H1 (cell line): ENCODE results near the gene AICDA. TPM values are rescaled to one million over a fixed set of nuclear protein-coding genes. Genes with fewer than 3 reads are reported as not detected.

Source experiments
- CTCF ChIA-PET: fragments of 300-600 bp; sonication (Branson Sonifier 250); formaldehyde crosslinking; loops from one replicate; lab custom pipeline; 2021; ENCODE audit not compliant: partially characterized antibody; lab: Charles Lee
- POLR2A ChIA-PET: fragments of 300-600 bp; sonication (Branson Sonifier 250); formaldehyde crosslinking; loops from one replicate; lab custom pipeline; 2021; ENCODE audit warnings: inconsistent platforms; ENCODE audit not compliant: partially characterized antibody; lab: Charles Lee
- DNase-seq, 2 experiments: peaks; one replicate each; pipeline versions ENCODE4 v3.0.0 to v3.0.0-alpha.2; 2010 to 2022; ENCODE audit warnings: low spot score in 2 of 2, low read depth in 1 of 2, mixed read lengths in 1 of 2
- FAIRE-seq: peaks from 2 replicates; lab custom pipeline; 2011; peaks lifted over from hg19 to GRCh38; lab: Jason Lieb, UNC
- H2AFZ ChIP-seq: 2 replicates; pipeline ENCODE4 v1.8.1; 2012; ENCODE audit warnings: low read length, inconsistent platforms
- H2AK5ac ChIP-seq: 2 replicates; pipeline ENCODE4 v1.6.1; 2013; ENCODE audit warnings: low read depth, low read length
- H2BK120ac ChIP-seq: replicated peaks from 2 replicates; pipeline ENCODE3; 2013; ENCODE audit warnings: low read depth, low read length, inconsistent platforms
- H2BK12ac ChIP-seq: 2 replicates; pipeline ENCODE4 v1.6.1; 2013; ENCODE audit warnings: low read depth, low read length
- H2BK15ac ChIP-seq: 2 replicates; pipeline ENCODE4 v1.6.1; 2013; ENCODE audit warnings: low read length
- H2BK20ac ChIP-seq: 2 replicates; pipeline ENCODE4 v1.6.1; 2013; ENCODE audit warnings: low read length
- H2BK5ac ChIP-seq: 2 replicates; pipeline ENCODE4 v1.6.1; 2013; ENCODE audit warnings: low read depth, low read length
- H3K14ac ChIP-seq: 2 replicates; pipeline ENCODE4 v1.6.1; 2013; ENCODE audit warnings: inconsistent platforms; ENCODE audit not compliant: insufficient read length
- H3K18ac ChIP-seq: 2 replicates; pipeline ENCODE4 v1.6.1; 2013; ENCODE audit warnings: low read length; ENCODE audit errors: extremely low read depth
- H3K23ac ChIP-seq: 2 replicates; pipeline ENCODE4 v1.6.1; 2013; ENCODE audit warnings: inconsistent platforms; ENCODE audit not compliant: insufficient read length
- H3K23me2 ChIP-seq: 2 replicates; pipeline ENCODE4 v1.6.1; 2013; ENCODE audit warnings: low read depth, low read length
- H3K27ac ChIP-seq: 2 replicates; pipeline ENCODE4 v1.6.1; 2011; ENCODE audit warnings: low read depth, low read length, inconsistent platforms
- H3K27me3 ChIP-seq, 4 experiments: replicated peaks in 1 of 4; 1 replicate in 1 of 4; 2 replicates in 3 of 4; pipeline versions ENCODE4 v1.6.1 to v1.8.1; 2011 to 2013; ENCODE audit warnings: low read length in 3 of 4, mild to moderate bottlenecking in 3 of 4, inconsistent platforms in 2 of 4, mixed read lengths in 2 of 4, moderate library complexity in 1 of 4; ENCODE audit not compliant: control insufficient read depth in 3 of 4, insufficient read depth in 3 of 4; ENCODE audit errors: extremely low read depth in 1 of 4
- H3K36me3 ChIP-seq, 4 experiments: 2 replicates each; pipeline versions ENCODE4 v1.6.1 to v1.8.1; 2011 to 2013; ENCODE audit warnings: mild to moderate bottlenecking in 4 of 4, low read length in 3 of 4, moderate library complexity in 2 of 4, control low read depth in 1 of 4, inconsistent platforms in 1 of 4; ENCODE audit not compliant: insufficient read depth in 4 of 4, control insufficient read depth in 2 of 4
- H3K4ac ChIP-seq: replicated peaks from 2 replicates; pipeline ENCODE3; 2013; ENCODE audit warnings: low read length, low read depth, mixed read lengths, inconsistent platforms; ENCODE audit not compliant: insufficient read length
- H3K4me1 ChIP-seq, 4 experiments: replicated peaks in 1 of 4; 1 replicate in 1 of 4; 2 replicates in 3 of 4; pipeline versions ENCODE4 v1.6.1 to v1.8.1; 2011 to 2013; ENCODE audit warnings: low read length in 3 of 4, inconsistent platforms in 2 of 4, mixed read lengths in 1 of 4; ENCODE audit not compliant: insufficient read depth in 4 of 4, control insufficient read depth in 3 of 4
- H3K4me2 ChIP-seq, 2 experiments: 2 replicates each; pipeline versions ENCODE4 v1.6.1 to v1.8.1; 2011 to 2013; ENCODE audit warnings: low read depth in 2 of 2, low read length in 2 of 2, control low read depth in 1 of 2, inconsistent platforms in 1 of 2, mild to moderate bottlenecking in 1 of 2; ENCODE audit not compliant: insufficient read depth in 1 of 2
- H3K4me3 ChIP-seq, 4 experiments: fragments of 200-600, 300-600 bp in 1 of 4; sonication (generic), shearing (Covaris generic), sonication (Bioruptor Twin) in 1 of 4; 2 replicates each; pipeline versions ENCODE4 v1.5.1 to v1.8.1; 2011 to 2016; ENCODE audit warnings: low read length in 4 of 4, low read depth in 3 of 4, control low read depth in 2 of 4, inconsistent platforms in 2 of 4, mild to moderate bottlenecking in 2 of 4, mixed read lengths in 1 of 4, moderate library complexity in 1 of 4; ENCODE audit not compliant: insufficient read depth in 2 of 4; ENCODE audit errors: extremely low read depth in 1 of 4
- H3K56ac ChIP-seq: replicated peaks from 2 replicates; pipeline ENCODE3; 2013; ENCODE audit warnings: low read depth, mild to moderate bottlenecking, mixed read lengths, low read length, inconsistent platforms; ENCODE audit not compliant: insufficient read length
- H3K79me1 ChIP-seq: 2 replicates; pipeline ENCODE4 v1.6.1; 2013; ENCODE audit warnings: low read depth, low read length, control low read depth
- H3K79me2 ChIP-seq, 2 experiments: 2 replicates each; pipeline versions ENCODE4 v1.6.1 to v1.8.1; 2012 to 2013; ENCODE audit warnings: low read length in 2 of 2, mild to moderate bottlenecking in 2 of 2, inconsistent platforms in 1 of 2; ENCODE audit not compliant: insufficient read depth in 2 of 2, control insufficient read depth in 1 of 2
- H3K9ac ChIP-seq, 4 experiments: replicated peaks in 1 of 4; 1 replicate in 1 of 4; 2 replicates in 3 of 4; pipeline versions ENCODE4 v1.6.1 to v1.8.1; 2011 to 2013; ENCODE audit warnings: low read depth in 3 of 4, low read length in 3 of 4, control low read depth in 2 of 4, mild to moderate bottlenecking in 2 of 4, moderate library complexity in 2 of 4, inconsistent platforms in 1 of 4; ENCODE audit errors: extremely low read depth in 1 of 4
- H3K9me3 ChIP-seq, 2 experiments: 2 replicates each; pipeline versions ENCODE4 v1.6.1 to v1.8.1; 2012 to 2013; ENCODE audit warnings: mild to moderate bottlenecking in 2 of 2, moderate library complexity in 2 of 2, control low read depth in 1 of 2, inconsistent platforms in 1 of 2, low read depth in 1 of 2, low read length in 1 of 2, mixed read lengths in 1 of 2; ENCODE audit not compliant: insufficient read depth in 2 of 2
- H4K20me1 ChIP-seq, 2 experiments: replicated peaks in 1 of 2; 2 replicates each; pipeline versions ENCODE3 to v1.8.1; 2011 to 2013; ENCODE audit warnings: inconsistent platforms in 2 of 2, low read length in 2 of 2, mild to moderate bottlenecking in 1 of 2; ENCODE audit not compliant: insufficient read depth in 2 of 2, control insufficient read depth in 1 of 2
- H4K5ac ChIP-seq: 2 replicates; pipeline ENCODE4 v1.6.1; 2013; ENCODE audit warnings: low read length, low read depth, mixed read lengths, inconsistent platforms; ENCODE audit not compliant: insufficient read length
- H4K8ac ChIP-seq: 2 replicates; pipeline ENCODE4 v1.8.0; 2013; ENCODE audit warnings: mild to moderate bottlenecking, moderate library complexity, low read length, inconsistent platforms; ENCODE audit not compliant: insufficient read depth; ENCODE audit errors: extremely low read depth
- H4K91ac ChIP-seq: replicated peaks from 2 replicates; pipeline ENCODE3; 2013; ENCODE audit warnings: low read length, mixed read lengths, inconsistent platforms; ENCODE audit not compliant: insufficient read length
- EP300 ChIP-seq, 2 experiments: IDR thresholded peaks; 1 replicate in 1 of 2; 2 replicates in 1 of 2; pipeline ENCODE4 v1.6.1; 2011 to 2012; ENCODE audit warnings: low read depth in 2 of 2, low read length in 2 of 2, mild to moderate bottlenecking in 2 of 2, borderline replicate concordance in 1 of 2, inconsistent platforms in 1 of 2, moderate library complexity in 1 of 2
- GTF2F1 ChIP-seq: IDR thresholded peaks from 2 replicates; pipeline ENCODE4 v1.6.1; 2012; ENCODE audit warnings: low read depth, low read length, improper control_type of control experiment, borderline replicate concordance
- KDM5A ChIP-seq: fragments of 200-600 bp; IDR thresholded peaks from 2 replicates; pipeline ENCODE4 v1.7.1; 2012; ENCODE audit warnings: mild to moderate bottlenecking, low read length, inconsistent platforms, mixed read lengths
- NANOG ChIP-seq: IDR thresholded peaks from 2 replicates; pipeline ENCODE4 v1.6.1; 2011; ENCODE audit warnings: low read length, low read depth, mild to moderate bottlenecking, inconsistent platforms; ENCODE audit not compliant: insufficient read depth, poor library complexity, severe bottlenecking
- PHF8 ChIP-seq: fragments of 200-600 bp; sonication (generic); conservative IDR thresholded peaks from 2 replicates; pipeline ENCODE4 v1.7.1; 2012; ENCODE audit warnings: low read depth, mild to moderate bottlenecking, inconsistent platforms, low read length, moderate library complexity
- POLR2AphosphoS5 ChIP-seq: IDR thresholded peaks from 2 replicates; pipeline ENCODE4 v1.6.1; 2011; ENCODE audit warnings: low read depth, low read length
- SIRT6 ChIP-seq: IDR thresholded peaks from one replicate; pipeline ENCODE4 v1.7.1; 2012; ENCODE audit warnings: low read length, inconsistent platforms
- SUZ12 ChIP-seq: fragments of 200-600 bp; sonication (generic); IDR thresholded peaks from 2 replicates; pipeline ENCODE4 v1.6.1; 2012; ENCODE audit warnings: mild to moderate bottlenecking, inconsistent platforms, low read length, moderate library complexity, mixed read lengths
- TCF12 ChIP-seq: IDR thresholded peaks from 2 replicates; pipeline ENCODE4 v1.6.1; 2011; ENCODE audit warnings: low read depth, mild to moderate bottlenecking, low read length
- WGBS, 2 experiments: shearing (Covaris generic) in 1 of 2; methylation state at CpG; one replicate each; pipeline versions ENCODE4 v1.1.6 to v1.1.7; 2013 to 2015; ENCODE audit warnings: low lambda C conversion rate in 2 of 2, mixed read lengths in 2 of 2, inconsistent platforms in 1 of 2, low coverage in 1 of 2, missing lambda C conversion rate in 1 of 2; ENCODE audit not compliant: insufficient replicate concordance in 2 of 2, insufficient coverage in 1 of 2, insufficient read length in 1 of 2; ENCODE audit errors: extremely low coverage in 1 of 2, missing lambda C conversion rate in 1 of 2; 5-methylcytosine and 5-hydroxymethylcytosine counted together
- polyA plus RNA-seq, 7 experiments: library from polyadenylated mRNA; depleted of rRNA in 3 of 7; stranded (reverse) in 5 of 7; unstranded in 2 of 7; fragments of >200 nt in 5 of 7; fragments of 200-250 nt in 2 of 7; gene quantifications; 1 replicate in 5 of 7; 2 replicates in 1 of 7; 4 replicates in 1 of 7; pipeline versions ENCODE4 v1.2.1 to v1.2.3, GENCODE V29; 2011 to 2013; ENCODE audit warnings: missing spikeins in 2 of 7, mixed read lengths in 2 of 7
- total RNA-seq: library from RNA; stranded (reverse); fragmentation: NEBNext Ultra II Directional; extraction: Animal tissue kit (Norgen Biotek cat#: 25700); gene quantifications from 2 replicates; pipeline ENCODE4 v1.2.1, GENCODE V29; 2021
- TF ChIP-seq, protein P1 (sequence below), 3 experiments: IDR thresholded peaks; 1 replicate in 2 of 3; 2 replicates in 1 of 3; pipeline versions ENCODE4 v1.5.1 to v1.6.1; 2011; ENCODE audit warnings: low read length in 3 of 3, mild to moderate bottlenecking in 3 of 3, inconsistent platforms in 2 of 3, low read depth in 1 of 3, moderate library complexity in 1 of 3; ENCODE audit not compliant: insufficient read depth in 1 of 3; ENCODE audit errors: control extremely low read depth in 1 of 3

Gene AICDA
- total and polyA plus RNA-seq, 2 of the 8 experiments (the other 6 are each of a cell fraction or from before 2014, with no cell fraction given), result not detected

DNA sequence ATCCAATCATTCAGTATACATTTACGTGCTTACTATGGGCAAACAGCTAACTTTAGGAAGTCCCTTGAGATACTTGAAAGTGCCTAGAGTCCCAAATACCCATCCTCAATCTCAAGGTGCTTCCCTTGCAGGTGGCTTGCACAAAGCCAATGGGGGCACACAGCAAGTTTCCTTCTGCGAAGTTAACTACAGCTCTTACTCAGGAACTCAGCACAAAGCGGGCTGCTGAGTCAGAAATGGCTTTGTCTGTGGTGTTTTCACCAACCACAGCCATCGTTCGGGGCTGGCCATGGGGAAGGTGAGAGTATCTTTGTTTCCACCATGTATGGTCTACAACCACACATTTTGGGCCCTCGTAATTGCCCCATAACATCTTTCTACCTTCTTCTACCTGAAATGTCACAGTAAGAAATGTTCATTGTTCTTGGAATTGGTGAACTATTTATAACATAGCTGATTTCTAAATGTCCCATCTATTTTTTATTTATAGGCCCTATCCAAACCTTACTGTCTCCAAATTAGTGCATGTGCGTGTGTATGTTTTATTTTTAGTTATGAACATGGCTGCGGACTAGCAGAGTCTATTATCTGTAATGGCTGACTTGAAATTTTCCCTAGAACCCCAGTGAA, 36.0 kb upstream of the AICDA start:
- no peaks in the 10 kb centered on the region for H3K23me2 ChIP-seq
- no peak overlapping the region for H3K27ac ChIP-seq
- H3K79me1 ChIP-seq, result no peaks in the 10 kb centered on the region
- no peak overlapping the region; the same call in 1 of the 2 replicates for H2BK20ac ChIP-seq
- 91% methylated on average over 8 of the region's 8 CpGs; no CpG with 5 or more reads in 1 of the 2 experiments for WGBS, 2 experiments
- H3K4me1 ChIP-seq, result no peaks in the 10 kb centered on the region; a peak in 2 of 7 replicates
- H3K4me2 ChIP-seq, result no peak overlapping the region
- no peak overlapping the region for H3K23ac ChIP-seq
- no peaks in the 10 kb centered on the region for H4K20me1 ChIP-seq
- H4K5ac ChIP-seq, result no peak overlapping the region
- H2AK5ac ChIP-seq, result no peak overlapping the region
- H3K14ac ChIP-seq, result no peak overlapping the region
- no peak overlapping the region for H4K8ac ChIP-seq
- CTCF ChIA-PET, result interaction anchor here (0.6 to 2.8 kb wide), 12 partner anchors 9 to 212 kb away, joined by 3 to 12 read pairs (median 4); no protein-coding TSS in a partner anchor
- POLR2A ChIA-PET, result interaction anchor here (1.3 kb wide), 1 partner anchor 8 kb away, joined by 4 read pairs; no protein-coding TSS in a partner anchor
- FAIRE-seq (no peak), DNase-seq (no peak)
- H3K79me2 ChIP-seq, result no peaks in the 10 kb centered on the region
- H2BK120ac ChIP-seq, result no peak overlapping the region
- no peak overlapping the region for H3K56ac ChIP-seq
- H3K9me3 ChIP-seq, result no peaks in the 10 kb centered on the region
- H2AFZ ChIP-seq, result no peak overlapping the region
- no peak overlapping the region for H3K4ac ChIP-seq
- H3K36me3 ChIP-seq, result no peaks in the 10 kb centered on the region
- H3K18ac ChIP-seq, result no peak overlapping the region
- H3K9ac ChIP-seq, result no peak overlapping the region
- H3K4me3 ChIP-seq, result no peak overlapping the region
- no peak overlapping the region; the same call in 1 of the 2 replicates for H2BK12ac ChIP-seq
- no peak overlapping the region for H4K91ac ChIP-seq
- H2BK5ac ChIP-seq, result no peak overlapping the region
- H3K27me3 ChIP-seq, result no peaks in the 10 kb centered on the region
- no peak overlapping the region for H2BK15ac ChIP-seq
- TF ChIP-seq, protein P1, sequence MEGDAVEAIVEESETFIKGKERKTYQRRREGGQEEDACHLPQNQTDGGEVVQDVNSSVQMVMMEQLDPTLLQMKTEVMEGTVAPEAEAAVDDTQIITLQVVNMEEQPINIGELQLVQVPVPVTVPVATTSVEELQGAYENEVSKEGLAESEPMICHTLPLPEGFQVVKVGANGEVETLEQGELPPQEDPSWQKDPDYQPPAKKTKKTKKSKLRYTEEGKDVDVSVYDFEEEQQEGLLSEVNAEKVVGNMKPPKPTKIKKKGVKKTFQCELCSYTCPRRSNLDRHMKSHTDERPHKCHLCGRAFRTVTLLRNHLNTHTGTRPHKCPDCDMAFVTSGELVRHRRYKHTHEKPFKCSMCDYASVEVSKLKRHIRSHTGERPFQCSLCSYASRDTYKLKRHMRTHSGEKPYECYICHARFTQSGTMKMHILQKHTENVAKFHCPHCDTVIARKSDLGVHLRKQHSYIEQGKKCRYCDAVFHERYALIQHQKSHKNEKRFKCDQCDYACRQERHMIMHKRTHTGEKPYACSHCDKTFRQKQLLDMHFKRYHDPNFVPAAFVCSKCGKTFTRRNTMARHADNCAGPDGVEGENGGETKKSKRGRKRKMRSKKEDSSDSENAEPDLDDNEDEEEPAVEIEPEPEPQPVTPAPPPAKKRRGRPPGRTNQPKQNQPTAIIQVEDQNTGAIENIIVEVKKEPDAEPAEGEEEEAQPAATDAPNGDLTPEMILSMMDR (IDR thresholded peaks at IDR 0.05; ENCODE audit: control extremely low read depth in 1 of 3, insufficient read depth in 1 of 3, low read depth in 1 of 3, low read length in 3 of 3), result no peak
- TF ChIP-seq PHF8, result no peak
- TF ChIP-seq KDM5A, result no peak
- TF ChIP-seq GTF2F1, result no peak
- TF ChIP-seq POLR2AphosphoS5, result no peak
- no peak for TF ChIP-seq SIRT6
- TF ChIP-seq EP300 (IDR thresholded peaks at IDR 0.05; ENCODE audit: borderline replicate concordance in 1 of 2, low read depth in 2 of 2, low read length in 2 of 2), result no peak
- no peak for TF ChIP-seq TCF12
- TF ChIP-seq NANOG, result no peak
- no peak for TF ChIP-seq SUZ12
